ENCODE measurements around the gene NRF1. TPM values are rescaled to one million over a fixed set of nuclear protein-coding genes. Genes with fewer than 3 reads are reported as not detected.

The NRF1 gene
- total RNA-seq, 1 experiment from 2014 or later = 25.9 TPM

DNA sequence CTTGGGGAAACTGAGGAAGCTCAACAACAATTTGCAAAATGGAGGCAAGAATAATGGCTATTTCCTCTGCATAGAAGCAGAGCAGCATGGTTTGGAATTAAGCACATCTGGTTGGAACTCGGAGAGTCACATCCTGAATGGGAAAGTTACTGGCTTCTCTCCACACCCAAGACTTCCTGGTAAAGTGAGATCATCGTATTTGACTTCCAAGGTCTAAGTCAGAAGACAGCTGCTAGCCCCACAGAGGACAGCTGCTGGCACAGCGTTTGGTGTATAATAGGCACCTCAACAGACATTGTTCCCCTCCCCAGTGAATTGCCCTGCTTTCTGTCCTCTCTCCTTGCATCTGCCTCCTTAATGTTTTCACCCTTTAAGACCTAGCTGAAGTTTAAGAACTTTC is 37.0 kb upstream of the NRF1 start (continued):
- no peak for TF ChIP-seq TCF7L2 (IDR thresholded peaks at IDR 0.05; ENCODE audit: borderline replicate concordance, extremely low read depth, insufficient read depth, insufficient read length)
- no peak for TF ChIP-seq EZH2phosphoT487 (IDR thresholded peaks at IDR 0.05; ENCODE audit: borderline replicate concordance)
- no peak for TF ChIP-seq SP1 (IDR thresholded peaks at IDR 0.05; ENCODE audit: low read depth)

DNA sequence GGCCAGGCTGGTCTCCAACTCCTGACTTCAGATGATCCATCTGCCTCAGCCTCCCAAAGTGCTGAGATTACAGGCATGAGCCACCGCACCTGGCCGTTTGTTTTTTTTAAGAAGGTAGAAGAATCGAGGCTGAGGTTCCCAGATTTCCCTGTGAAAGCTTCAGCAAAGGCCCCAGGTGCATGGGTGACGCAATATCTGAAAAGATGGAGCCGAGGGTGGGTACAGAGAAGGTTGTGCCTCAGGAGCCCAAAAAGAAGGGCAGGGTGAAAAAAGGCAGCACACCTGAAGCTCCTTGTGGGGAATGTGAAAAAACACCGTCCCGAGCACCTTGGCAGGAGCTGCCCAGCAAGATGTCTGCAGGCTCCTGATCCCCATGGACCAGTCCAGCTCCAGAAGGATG is 35.8 kb upstream of the NRF1 start:
- Histone ChIP-seq H3K36me3 (ENCODE audit: control insufficient read depth in 1 of 2, insufficient read depth in 2 of 2, low read length in 2 of 2) (no peaks in the 10 kb centered on the region), H3K79me2 (ENCODE audit: insufficient read depth, low read length) (no peaks in the 10 kb centered on the region), H3K4me2 (ENCODE audit: low read length) (no peak overlapping the region), H3K9me2 (ENCODE audit: insufficient read depth) (no peaks in the 10 kb centered on the region), H4K20me1 (ENCODE audit: insufficient read depth) (no peaks in the 10 kb centered on the region), H2AFZ (ENCODE audit: low read depth, low read length, poor library complexity, severe bottlenecking) (no peak overlapping the region), H3K9ac (ENCODE audit: low read length) (no peak overlapping the region), H3K27ac (ENCODE audit: low read depth, low read length) (no peak overlapping the region), H3K4me1 (ENCODE audit: control insufficient read depth in 1 of 2, insufficient read depth in 2 of 2, low read length in 2 of 2) (no peaks in the 10 kb centered on the region; a peak in 1 of 4 replicates), H3K27me3 (ENCODE audit: insufficient read depth, low read length) (no peaks in the 10 kb centered on the region), H3K4me3 (replicated peaks in 1 of 2; ENCODE audit: low read depth in 1 of 2, low read length in 2 of 2) (no peak overlapping the region), H3K9me3 (ENCODE audit: control insufficient read depth in 1 of 2, insufficient read depth in 1 of 2, low read depth in 1 of 2, low read length in 2 of 2) (peaks cover 0 to 3% of the 10 kb centered on the region in 2 experiments; a peak in 2 of 4 replicates)
- TF ChIP-seq CEBPB (IDR thresholded peaks at IDR 0.05; ENCODE audit: low read depth) (no peak), RAD21 (IDR thresholded peaks at IDR 0.05; ENCODE audit: low read depth) (no peak), ZNF274 (IDR thresholded peaks at IDR 0.05; ENCODE audit: low read depth, low read length) (no peak)
- ChIA-PET RAD21 (ENCODE audit: low non-redundant PET in 1 of 2, low total read pairs in 2 of 2, uncharacterized antibody in 2 of 2, unreplicated experiment in 2 of 2) (no interaction called here), CTCF (no interaction called here), POLR2A (no interaction called here)
- DNase-seq (ENCODE audit: low read depth, low spot score) (no peak), ATAC-seq (no peak)
- intact Hi-C loops (cut with micrococcal nuclease) = no loop called here
- BruUV-seq (replicated peaks) = no TSS peak

DNA sequence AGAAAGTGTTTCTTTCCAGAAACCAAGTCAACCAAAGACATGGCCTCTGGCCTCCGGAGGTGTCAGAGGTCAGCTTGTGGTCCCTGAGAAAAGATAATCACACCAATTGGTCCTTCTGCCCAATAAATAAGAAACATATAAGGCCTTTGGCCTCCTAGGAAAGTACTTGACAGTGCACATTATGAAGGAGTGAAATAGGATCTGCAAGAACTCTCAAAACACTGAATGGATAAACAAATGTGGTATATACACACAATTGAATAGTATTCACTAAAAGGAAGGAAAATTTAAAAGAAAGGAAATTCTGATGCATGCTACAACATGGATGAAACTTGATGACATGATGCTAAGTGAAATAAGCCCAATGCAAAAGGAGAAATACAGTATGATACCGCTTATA is 35.4 kb upstream of the NRF1 start:
- DNase-seq (ENCODE audit: low read depth, low spot score) (no peak), ATAC-seq (no peak)
- H3K4me3 ChIP-seq (replicated peaks in 1 of 2; ENCODE audit: low read depth in 1 of 2, low read length in 2 of 2) = no peak overlapping the region
- H3K79me2 ChIP-seq (ENCODE audit: insufficient read depth, low read length) = no peaks in the 10 kb centered on the region
- no peaks in the 10 kb centered on the region for H3K27me3 ChIP-seq (ENCODE audit: insufficient read depth, low read length)
- intact Hi-C loops (cut with micrococcal nuclease) = no loop called here
- no peak overlapping the region for H3K27ac ChIP-seq (ENCODE audit: low read depth, low read length)
- CTCF ChIA-PET = no interaction called here
- no peaks in the 10 kb centered on the region for H3K36me3 ChIP-seq (ENCODE audit: control insufficient read depth in 1 of 2, insufficient read depth in 2 of 2, low read length in 2 of 2)
- RAD21 ChIA-PET (ENCODE audit: low non-redundant PET in 1 of 2, low total read pairs in 2 of 2, uncharacterized antibody in 2 of 2, unreplicated experiment in 2 of 2) = no interaction called here
- no peaks in the 10 kb centered on the region for H3K9me2 ChIP-seq (ENCODE audit: insufficient read depth)
- BruUV-seq (replicated peaks) = no TSS peak
- H3K9ac ChIP-seq (ENCODE audit: low read length) = no peak overlapping the region
- POLR2A ChIA-PET = no interaction called here
- no peak overlapping the region for H2AFZ ChIP-seq (ENCODE audit: low read depth, low read length, poor library complexity, severe bottlenecking)
- H3K4me1 ChIP-seq (ENCODE audit: control insufficient read depth in 1 of 2, insufficient read depth in 2 of 2, low read length in 2 of 2) = no peaks in the 10 kb centered on the region; a peak in 1 of 4 replicates
- H3K4me2 ChIP-seq (ENCODE audit: low read length) = no peak overlapping the region
- H4K20me1 ChIP-seq (ENCODE audit: insufficient read depth) = no peaks in the 10 kb centered on the region
- H3K9me3 ChIP-seq (ENCODE audit: control insufficient read depth in 1 of 2, insufficient read depth in 1 of 2, low read depth in 1 of 2, low read length in 2 of 2) = peaks cover 0 to 3% of the 10 kb centered on the region in 2 experiments; a peak in 2 of 4 replicates
- TF ChIP-seq POLR2AphosphoS5 (IDR thresholded peaks at IDR 0.05; ENCODE audit: low read depth, low read length) (no peak), JUND (IDR thresholded peaks at IDR 0.05) (no peak), EZH2phosphoT487 (IDR thresholded peaks at IDR 0.05; ENCODE audit: borderline replicate concordance) (no peak), TCF7L2 (IDR thresholded peaks at IDR 0.05; ENCODE audit: borderline replicate concordance, extremely low read depth, insufficient read depth, insufficient read length) (no peak), EZH2 (IDR thresholded peaks at IDR 0.05) (no peak), YY1 (IDR thresholded peaks at IDR 0.05; ENCODE audit: extremely low read depth, insufficient replicate concordance, low read depth, low read length) (no peak), ZFX (IDR thresholded peaks at IDR 0.05) (no peak), SP1 (IDR thresholded peaks at IDR 0.05; ENCODE audit: low read depth) (no peak)
- TF ChIP-seq, protein P1, sequence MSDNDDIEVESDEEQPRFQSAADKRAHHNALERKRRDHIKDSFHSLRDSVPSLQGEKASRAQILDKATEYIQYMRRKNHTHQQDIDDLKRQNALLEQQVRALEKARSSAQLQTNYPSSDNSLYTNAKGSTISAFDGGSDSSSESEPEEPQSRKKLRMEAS (IDR thresholded peaks at IDR 0.05) = no peak
- TF ChIP-seq, protein P2, sequence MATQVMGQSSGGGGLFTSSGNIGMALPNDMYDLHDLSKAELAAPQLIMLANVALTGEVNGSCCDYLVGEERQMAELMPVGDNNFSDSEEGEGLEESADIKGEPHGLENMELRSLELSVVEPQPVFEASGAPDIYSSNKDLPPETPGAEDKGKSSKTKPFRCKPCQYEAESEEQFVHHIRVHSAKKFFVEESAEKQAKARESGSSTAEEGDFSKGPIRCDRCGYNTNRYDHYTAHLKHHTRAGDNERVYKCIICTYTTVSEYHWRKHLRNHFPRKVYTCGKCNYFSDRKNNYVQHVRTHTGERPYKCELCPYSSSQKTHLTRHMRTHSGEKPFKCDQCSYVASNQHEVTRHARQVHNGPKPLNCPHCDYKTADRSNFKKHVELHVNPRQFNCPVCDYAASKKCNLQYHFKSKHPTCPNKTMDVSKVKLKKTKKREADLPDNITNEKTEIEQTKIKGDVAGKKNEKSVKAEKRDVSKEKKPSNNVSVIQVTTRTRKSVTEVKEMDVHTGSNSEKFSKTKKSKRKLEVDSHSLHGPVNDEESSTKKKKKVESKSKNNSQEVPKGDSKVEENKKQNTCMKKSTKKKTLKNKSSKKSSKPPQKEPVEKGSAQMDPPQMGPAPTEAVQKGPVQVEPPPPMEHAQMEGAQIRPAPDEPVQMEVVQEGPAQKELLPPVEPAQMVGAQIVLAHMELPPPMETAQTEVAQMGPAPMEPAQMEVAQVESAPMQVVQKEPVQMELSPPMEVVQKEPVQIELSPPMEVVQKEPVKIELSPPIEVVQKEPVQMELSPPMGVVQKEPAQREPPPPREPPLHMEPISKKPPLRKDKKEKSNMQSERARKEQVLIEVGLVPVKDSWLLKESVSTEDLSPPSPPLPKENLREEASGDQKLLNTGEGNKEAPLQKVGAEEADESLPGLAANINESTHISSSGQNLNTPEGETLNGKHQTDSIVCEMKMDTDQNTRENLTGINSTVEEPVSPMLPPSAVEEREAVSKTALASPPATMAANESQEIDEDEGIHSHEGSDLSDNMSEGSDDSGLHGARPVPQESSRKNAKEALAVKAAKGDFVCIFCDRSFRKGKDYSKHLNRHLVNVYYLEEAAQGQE (IDR thresholded peaks at IDR 0.05; ENCODE audit: low read depth) = no peak
- TF ChIP-seq, protein P3, sequence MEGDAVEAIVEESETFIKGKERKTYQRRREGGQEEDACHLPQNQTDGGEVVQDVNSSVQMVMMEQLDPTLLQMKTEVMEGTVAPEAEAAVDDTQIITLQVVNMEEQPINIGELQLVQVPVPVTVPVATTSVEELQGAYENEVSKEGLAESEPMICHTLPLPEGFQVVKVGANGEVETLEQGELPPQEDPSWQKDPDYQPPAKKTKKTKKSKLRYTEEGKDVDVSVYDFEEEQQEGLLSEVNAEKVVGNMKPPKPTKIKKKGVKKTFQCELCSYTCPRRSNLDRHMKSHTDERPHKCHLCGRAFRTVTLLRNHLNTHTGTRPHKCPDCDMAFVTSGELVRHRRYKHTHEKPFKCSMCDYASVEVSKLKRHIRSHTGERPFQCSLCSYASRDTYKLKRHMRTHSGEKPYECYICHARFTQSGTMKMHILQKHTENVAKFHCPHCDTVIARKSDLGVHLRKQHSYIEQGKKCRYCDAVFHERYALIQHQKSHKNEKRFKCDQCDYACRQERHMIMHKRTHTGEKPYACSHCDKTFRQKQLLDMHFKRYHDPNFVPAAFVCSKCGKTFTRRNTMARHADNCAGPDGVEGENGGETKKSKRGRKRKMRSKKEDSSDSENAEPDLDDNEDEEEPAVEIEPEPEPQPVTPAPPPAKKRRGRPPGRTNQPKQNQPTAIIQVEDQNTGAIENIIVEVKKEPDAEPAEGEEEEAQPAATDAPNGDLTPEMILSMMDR (IDR thresholded peaks at IDR 0.05 in 2 of 3, conservative IDR thresholded peaks at IDR 0.05 in 1 of 3; ENCODE audit: borderline replicate concordance in 1 of 3, insufficient read depth in 1 of 3, low read depth in 2 of 3, low read length in 2 of 3) = no peak
